HFFc6 (cell line): ENCODE measurements around the gene SOBP. TPM values are rescaled to one million over a fixed set of nuclear protein-coding genes. Genes with fewer than 3 reads are reported as not detected.

ENCODE experiments used
- DNase-seq: peaks from one replicate; pipeline ENCODE4 v3.0.0-alpha.2; 2018
- H3K27ac Mint-ChIP-seq: 2 replicates; pipeline ENCODE4 v1.8.0; 2020; ENCODE audit warnings: mild to moderate bottlenecking, mixed read lengths
- H3K27me3 Mint-ChIP-seq: 2 replicates; pipeline ENCODE4 v1.8.0; 2021; ENCODE audit warnings: mild to moderate bottlenecking, moderate library complexity, mixed read lengths; ENCODE audit not compliant: insufficient read depth
- H3K36me3 Mint-ChIP-seq: 2 replicates; pipeline ENCODE4 v1.8.0; 2021; ENCODE audit warnings: low read depth, mixed read lengths
- H3K4me1 Mint-ChIP-seq: 2 replicates; pipeline ENCODE4 v1.8.0; 2020; ENCODE audit warnings: low read depth, mixed read lengths
- H3K4me3 Mint-ChIP-seq: 2 replicates; pipeline ENCODE4 v1.8.0; 2020; ENCODE audit warnings: mild to moderate bottlenecking, moderate library complexity, mixed read lengths
- H3K9me3 Mint-ChIP-seq: 2 replicates; pipeline ENCODE4 v1.8.0; 2020; ENCODE audit warnings: mild to moderate bottlenecking, mixed read lengths
- total RNA-seq, 6 experiments: library from RNA; stranded (reverse); fragmentation: NEBNext Ultra II Directional; extraction: Animal tissue kit (Norgen Biotek cat#: 25700); gene quantifications; 2 replicates in 1 of 6; 3 replicates in 5 of 6; pipeline ENCODE4 v1.2.3, GENCODE V29; 2021
- TF ChIP-seq, protein P1 (sequence below): fragments of 200-600 bp; sonication (generic); IDR thresholded peaks from 2 replicates; pipeline ENCODE4 v1.5.0; 2021; ENCODE audit warnings: antibody characterized with exemption, mild to moderate bottlenecking

Gene SOBP
- total RNA-seq, 6 experiments from 2014 or later, result 0.09 to 0.50 (median 0.15) TPM; not detected in 1

GRCh38 chr6:107479089-107479690, 10.7 kb upstream of the SOBP start:
- Mint-ChIP-seq H3K9me3 (no peaks in the 10 kb centered on the region), H3K36me3 (no peaks in the 10 kb centered on the region), H3K27me3 (peaks cover 45% of the 10 kb centered on the region), H3K27ac (no peak overlapping the region), H3K4me1 (no peaks in the 10 kb centered on the region), H3K4me3 (no peak overlapping the region)
- DNase-seq, result no peak
- TF ChIP-seq, protein P1, sequence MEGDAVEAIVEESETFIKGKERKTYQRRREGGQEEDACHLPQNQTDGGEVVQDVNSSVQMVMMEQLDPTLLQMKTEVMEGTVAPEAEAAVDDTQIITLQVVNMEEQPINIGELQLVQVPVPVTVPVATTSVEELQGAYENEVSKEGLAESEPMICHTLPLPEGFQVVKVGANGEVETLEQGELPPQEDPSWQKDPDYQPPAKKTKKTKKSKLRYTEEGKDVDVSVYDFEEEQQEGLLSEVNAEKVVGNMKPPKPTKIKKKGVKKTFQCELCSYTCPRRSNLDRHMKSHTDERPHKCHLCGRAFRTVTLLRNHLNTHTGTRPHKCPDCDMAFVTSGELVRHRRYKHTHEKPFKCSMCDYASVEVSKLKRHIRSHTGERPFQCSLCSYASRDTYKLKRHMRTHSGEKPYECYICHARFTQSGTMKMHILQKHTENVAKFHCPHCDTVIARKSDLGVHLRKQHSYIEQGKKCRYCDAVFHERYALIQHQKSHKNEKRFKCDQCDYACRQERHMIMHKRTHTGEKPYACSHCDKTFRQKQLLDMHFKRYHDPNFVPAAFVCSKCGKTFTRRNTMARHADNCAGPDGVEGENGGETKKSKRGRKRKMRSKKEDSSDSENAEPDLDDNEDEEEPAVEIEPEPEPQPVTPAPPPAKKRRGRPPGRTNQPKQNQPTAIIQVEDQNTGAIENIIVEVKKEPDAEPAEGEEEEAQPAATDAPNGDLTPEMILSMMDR, result no peak

- no peak for DNase-seq
- Mint-ChIP-seq H3K9me3 (no peaks in the 10 kb centered on the region), H3K4me3 (no peak overlapping the region), H3K27me3 (peaks cover 52% of the 10 kb centered on the region), H3K36me3 (no peaks in the 10 kb centered on the region), H3K27ac (no peak overlapping the region), H3K4me1 (peaks cover 9% of the 10 kb centered on the region)
- TF ChIP-seq, protein P1, result no peak
Observed at GRCh38 chr6:107485157-107485556, 4.8 kb upstream of the SOBP start.

DNA sequence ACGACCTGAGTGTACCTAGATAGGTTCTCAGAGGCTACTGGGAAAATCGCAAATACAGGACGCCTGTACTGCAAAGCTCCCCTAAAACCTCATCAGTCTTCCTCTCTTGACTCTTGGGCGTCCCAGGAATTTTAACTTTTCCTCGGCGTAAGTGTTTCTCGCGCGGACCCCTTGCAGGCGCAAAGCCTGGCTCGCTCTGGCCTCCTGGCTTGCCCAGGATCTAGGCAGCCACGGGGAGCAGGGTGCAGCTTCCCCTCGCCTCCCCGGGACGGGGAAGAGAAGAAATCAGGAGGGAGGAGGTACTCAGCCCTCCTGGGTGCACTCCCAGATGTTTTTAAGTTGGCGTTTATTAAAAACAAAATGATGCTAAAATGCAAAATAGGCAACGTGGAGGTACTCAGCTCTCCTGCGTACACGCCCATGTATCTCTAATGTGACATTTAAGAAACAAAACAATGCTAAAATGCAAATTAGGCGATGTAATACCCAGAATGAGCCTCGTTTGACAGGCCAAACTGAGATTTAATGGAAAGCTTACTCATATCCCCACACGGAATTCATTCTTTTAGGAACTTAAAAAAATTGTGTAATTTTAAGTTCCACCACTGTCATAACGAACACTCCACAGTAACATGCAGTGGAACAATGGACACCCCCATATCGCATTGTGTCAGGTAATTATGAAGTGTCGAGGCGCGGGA, 1.6 kb upstream of the SOBP start:
- peaks cover 38% of the 10 kb centered on the region for H3K27me3 Mint-ChIP-seq
- H3K36me3 Mint-ChIP-seq, result no peaks in the 10 kb centered on the region
- H3K4me3 Mint-ChIP-seq, result peak overlapping the region; percentile 88
- TF ChIP-seq, protein P1, result no peak
- no peaks in the 10 kb centered on the region for H3K9me3 Mint-ChIP-seq
- DNase-seq, result no peak
- H3K27ac Mint-ChIP-seq, result no peak overlapping the region
- peaks cover 14% of the 10 kb centered on the region for H3K4me1 Mint-ChIP-seq

GRCh38 chr6:107488875-107489635, 862 bp upstream of the SOBP start:
- peaks cover 38% of the 10 kb centered on the region for H3K27me3 Mint-ChIP-seq
- H3K9me3 Mint-ChIP-seq, result no peaks in the 10 kb centered on the region
- peak overlapping the region; percentile 88 for H3K4me3 Mint-ChIP-seq
- TF ChIP-seq, protein P1, result no peak
- H3K36me3 Mint-ChIP-seq, result no peaks in the 10 kb centered on the region
- H3K27ac Mint-ChIP-seq, result no peak overlapping the region
- H3K4me1 Mint-ChIP-seq, result peaks cover 14% of the 10 kb centered on the region
- no peak for DNase-seq

DNA sequence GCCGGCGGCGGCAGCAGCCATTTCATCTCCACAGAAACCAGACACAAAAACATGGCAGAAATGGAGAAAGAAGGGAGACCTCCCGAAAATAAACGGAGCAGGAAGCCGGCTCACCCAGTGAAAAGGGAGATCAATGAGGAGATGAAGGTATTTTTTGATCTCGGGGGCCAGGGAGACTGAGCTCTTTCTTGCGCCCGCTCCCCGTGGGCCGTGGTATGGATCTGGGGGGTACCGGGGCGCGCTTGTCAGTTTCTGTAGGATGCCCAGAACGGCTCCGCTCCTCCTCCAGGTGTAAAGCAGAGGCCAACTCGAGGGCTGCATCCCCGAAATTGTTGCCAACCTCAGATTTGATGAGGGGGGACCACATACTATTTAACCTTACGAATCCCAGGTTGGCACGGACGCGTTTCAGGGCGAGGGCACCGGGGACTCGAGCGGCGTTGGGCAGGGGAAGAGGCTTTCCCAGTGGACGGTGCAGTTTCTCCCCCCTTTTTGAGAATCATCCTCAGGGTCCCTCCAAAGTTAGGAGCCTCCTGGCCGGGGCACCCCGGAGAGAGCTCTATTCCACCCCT, 735 bp downstream of the SOBP start:
- TF ChIP-seq, protein P1, result no peak
- DNase-seq, result no peak
- no peaks in the 10 kb centered on the region for H3K9me3 Mint-ChIP-seq
- no peak overlapping the region for H3K27ac Mint-ChIP-seq
- H3K4me3 Mint-ChIP-seq, result peak overlapping the region; percentile 86
- peaks cover 40% of the 10 kb centered on the region for H3K27me3 Mint-ChIP-seq
- no peaks in the 10 kb centered on the region for H3K36me3 Mint-ChIP-seq
- H3K4me1 Mint-ChIP-seq, result peaks cover 14% of the 10 kb centered on the region
